Gastrocnemius medialis (tissue), 4 donors: Measurements from ENCODE around the gene BASP1. TPM values are rescaled to one million over a fixed set of nuclear protein-coding genes. Genes with fewer than 3 reads are reported as not detected.
"Not testable (repeated sequence)": the region's sequence is repeated elsewhere in the genome, so short reads cannot be mapped to it uniquely, and the experiment has no call there.

Source experiments
- ATAC-seq, 2 donors: fragments of 150-250 bp; one replicate each; pipeline ENCODE4 v1.9.1; 2016
- DNase-seq, 2 donors: peaks; one replicate each; pipeline ENCODE4 v3.0.0-alpha.2; 2019
- H3K27ac ChIP-seq, 4 donors: fragments of 200-600 bp; sonication (generic); 1 replicate in 1 of 4; 2 replicates in 3 of 4; pipeline ENCODE4 v1.5.1; 2016 to 2018; ENCODE audit warnings: mild to moderate bottlenecking in 2 of 4, moderate library complexity in 1 of 4
- H3K27me3 ChIP-seq, 3 donors: fragments of 200-600 bp; sonication (generic) in 2 of 3; 1 replicate in 1 of 3; 2 replicates in 2 of 3; pipeline versions ENCODE4 v1.5.1 to v1.6.0; 2016 to 2019; ENCODE audit warnings: mild to moderate bottlenecking in 1 of 3, moderate library complexity in 1 of 3
- H3K36me3 ChIP-seq, 2 donors: fragments of 200-600 bp; sonication (generic) in 1 of 2; one replicate each; pipeline ENCODE4 v1.5.1; 2017 to 2018
- H3K4me1 ChIP-seq, 2 donors: fragments of 200-600 bp; sonication (generic) in 1 of 2; one replicate each; pipeline ENCODE4 v1.5.1; 2016 to 2017; ENCODE audit warnings: mild to moderate bottlenecking in 2 of 2
- H3K4me3 ChIP-seq, 4 donors: fragments of 200-600 bp; sonication (generic) in 3 of 4; 1 replicate in 1 of 4; 2 replicates in 3 of 4; pipeline ENCODE4 v1.5.1; 2016 to 2019; ENCODE audit warnings: mild to moderate bottlenecking in 2 of 4
- H3K9me3 ChIP-seq, 3 donors: fragments of 200-600 bp; sonication (generic) in 2 of 3; 1 replicate in 1 of 3; 2 replicates in 2 of 3; pipeline ENCODE4 v1.5.1; 2016 to 2019
- POLR2A ChIP-seq, 2 donors: fragments of 450-650 bp; IDR thresholded peaks; one replicate each; pipeline ENCODE4 v1.6.1; 2017; ENCODE audit warnings: antibody characterized with exemption in 2 of 2, mild to moderate bottlenecking in 2 of 2, moderate library complexity in 2 of 2
- in situ Hi-C, 4 donors: fragments of 200-750 bp; cut with MboI; loops; one replicate each; pipeline versions ENCODE4 v1.15.0 to v1.8.0; 2017; ENCODE audit warnings: low sequenced_read_pairs in 4 of 4
- intact Hi-C: fragments of 100-400 bp; cut with DNase I; formaldehyde crosslinking; loops from one replicate; pipeline ENCODE4 v1.15.1; 2023; ENCODE audit warnings: low total_unique reads
- total RNA-seq, 4 donors: library from RNA; depleted of rRNA; stranded (reverse); fragments of >200 nt; gene quantifications; one replicate each; pipeline versions ENCODE4 v1.1.0 to v1.2.3, GENCODE V29; 2016
- TF ChIP-seq, protein P1 (sequence below), 5 experiments: fragments of 450-650 bp in 3 of 5; fragments of 200-600 bp in 2 of 5; sonication (generic) in 2 of 5; IDR thresholded peaks in 4 of 5; conservative IDR thresholded peaks in 1 of 5; 1 replicate in 4 of 5; 2 replicates in 1 of 5; pipeline ENCODE4 v1.5.1; 2016 to 2019; ENCODE audit warnings: antibody characterized with exemption in 5 of 5, mild to moderate bottlenecking in 3 of 5, moderate library complexity in 3 of 5

Gene BASP1
- total RNA-seq, 4 donors from 2014 or later: 0.82 to 4.0 (median 4.0) TPM; not detected in 1

DNA sequence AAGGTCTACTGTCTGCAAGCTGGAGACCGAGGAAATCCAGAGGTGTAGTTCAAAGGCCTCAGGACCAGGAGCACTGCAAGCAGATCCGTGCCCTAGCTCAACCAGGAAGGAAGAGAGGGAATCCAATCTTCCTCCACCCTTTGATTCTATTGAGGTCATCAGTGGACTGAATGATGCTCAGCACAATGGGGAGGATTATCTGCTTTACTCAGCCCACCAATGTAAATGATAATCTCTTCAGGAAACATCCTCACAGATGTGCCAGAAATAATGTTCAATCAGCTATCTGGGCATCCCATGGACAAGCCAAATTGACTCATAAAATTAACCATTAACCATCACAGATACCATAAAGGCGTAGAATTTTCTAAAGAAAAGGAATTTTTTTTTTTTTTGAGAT lies 92.0 kb downstream of the BASP1 start:
- H3K36me3 ChIP-seq: no peaks in the 10 kb centered on the region
- intact Hi-C loops (no loop called here), in situ Hi-C loops (no loop called here)
- no peaks in the 10 kb centered on the region for H3K4me1 ChIP-seq
- no peaks in the 10 kb centered on the region for H3K27me3 ChIP-seq
- no peak overlapping the region for H3K27ac ChIP-seq
- ATAC-seq (no peak), DNase-seq (no peak)
- no peak for TF ChIP-seq POLR2A (IDR thresholded peaks at IDR 0.05)
- TF ChIP-seq, protein P1, sequence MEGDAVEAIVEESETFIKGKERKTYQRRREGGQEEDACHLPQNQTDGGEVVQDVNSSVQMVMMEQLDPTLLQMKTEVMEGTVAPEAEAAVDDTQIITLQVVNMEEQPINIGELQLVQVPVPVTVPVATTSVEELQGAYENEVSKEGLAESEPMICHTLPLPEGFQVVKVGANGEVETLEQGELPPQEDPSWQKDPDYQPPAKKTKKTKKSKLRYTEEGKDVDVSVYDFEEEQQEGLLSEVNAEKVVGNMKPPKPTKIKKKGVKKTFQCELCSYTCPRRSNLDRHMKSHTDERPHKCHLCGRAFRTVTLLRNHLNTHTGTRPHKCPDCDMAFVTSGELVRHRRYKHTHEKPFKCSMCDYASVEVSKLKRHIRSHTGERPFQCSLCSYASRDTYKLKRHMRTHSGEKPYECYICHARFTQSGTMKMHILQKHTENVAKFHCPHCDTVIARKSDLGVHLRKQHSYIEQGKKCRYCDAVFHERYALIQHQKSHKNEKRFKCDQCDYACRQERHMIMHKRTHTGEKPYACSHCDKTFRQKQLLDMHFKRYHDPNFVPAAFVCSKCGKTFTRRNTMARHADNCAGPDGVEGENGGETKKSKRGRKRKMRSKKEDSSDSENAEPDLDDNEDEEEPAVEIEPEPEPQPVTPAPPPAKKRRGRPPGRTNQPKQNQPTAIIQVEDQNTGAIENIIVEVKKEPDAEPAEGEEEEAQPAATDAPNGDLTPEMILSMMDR (IDR thresholded peaks at IDR 0.05 in 4 of 5, conservative IDR thresholded peaks at IDR 0.05 in 1 of 5): no peak
- no peak overlapping the region for H3K4me3 ChIP-seq
- H3K9me3 ChIP-seq: no peaks in the 10 kb centered on the region

DNA sequence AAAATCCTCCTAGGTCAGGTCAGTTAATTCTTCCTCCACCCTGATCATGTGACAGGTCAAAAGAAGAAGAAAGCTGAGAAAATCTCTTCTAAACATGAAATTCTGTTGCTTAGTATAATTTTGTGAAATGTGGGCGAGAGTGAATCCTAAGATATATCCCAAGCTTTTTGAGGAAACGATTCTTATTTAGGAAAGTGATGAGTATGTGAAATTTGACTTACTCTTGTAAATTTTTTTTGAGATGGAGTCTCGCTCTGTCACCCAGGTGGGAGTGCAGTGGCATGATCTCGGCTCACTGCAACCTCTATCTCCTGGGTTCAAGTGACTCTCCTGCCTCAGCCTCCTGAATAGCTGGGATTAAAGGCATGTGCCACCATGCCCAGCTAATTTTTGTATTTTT lies 93.1 kb downstream of the BASP1 start:
- H3K9me3 ChIP-seq, DNase-seq, H3K27ac ChIP-seq, in situ Hi-C loops, H3K4me3 ChIP-seq, intact Hi-C loops, H3K36me3 ChIP-seq, H3K27me3 ChIP-seq, ATAC-seq, H3K4me1 ChIP-seq: not testable (repeated sequence)

DNA sequence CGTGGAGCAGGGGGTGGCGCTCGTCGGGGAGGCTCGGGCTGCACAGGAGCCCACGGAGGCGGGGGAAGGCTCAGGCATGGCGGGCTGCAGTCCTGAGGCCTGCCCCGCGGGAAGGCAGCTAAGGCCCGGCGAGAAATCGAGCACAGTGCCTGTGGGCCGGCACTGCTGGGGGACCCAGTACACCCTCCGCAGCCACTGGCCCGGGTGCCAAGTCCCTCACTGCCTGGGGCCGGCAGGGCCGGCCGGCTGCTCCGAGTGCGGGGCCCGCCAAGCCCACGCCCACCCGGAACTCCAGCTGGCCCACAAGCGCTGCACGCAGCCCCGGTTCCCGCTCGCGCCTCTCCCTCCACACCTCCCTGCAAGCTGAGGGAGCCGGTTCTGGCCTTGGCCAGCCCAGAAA lies 94.4 kb downstream of the BASP1 start:
- H3K4me3 ChIP-seq, H3K9me3 ChIP-seq, H3K4me1 ChIP-seq, in situ Hi-C loops, H3K27ac ChIP-seq, H3K27me3 ChIP-seq, H3K36me3 ChIP-seq, intact Hi-C loops, ATAC-seq, DNase-seq: not testable (repeated sequence)

DNA sequence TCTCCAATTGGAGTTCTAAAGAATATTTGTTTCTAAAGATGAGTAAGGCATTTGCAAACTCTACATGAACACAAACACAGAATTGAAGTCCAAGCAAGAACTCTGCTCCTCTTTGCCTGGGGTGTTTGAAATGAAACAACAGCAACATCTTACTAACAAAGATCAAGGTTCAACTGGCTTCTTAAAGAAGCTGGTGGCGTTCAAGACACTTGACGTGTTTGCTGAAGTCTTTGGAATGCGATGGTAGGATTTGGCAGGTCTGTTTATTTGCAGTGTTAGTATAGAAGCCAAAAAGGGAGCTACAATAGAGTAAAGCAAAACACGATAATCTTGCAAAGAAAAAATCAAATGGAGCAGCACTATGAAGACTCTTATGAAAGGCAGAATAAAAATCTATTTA lies 94.9 kb downstream of the BASP1 start:
- DNase-seq (no peak), ATAC-seq (no peak)
- Histone ChIP-seq H3K36me3 (no peaks in the 10 kb centered on the region), H3K4me3 (no peak overlapping the region), H3K4me1 (no peaks in the 10 kb centered on the region), H3K9me3 (no peaks in the 10 kb centered on the region), H3K27ac (no peak overlapping the region), H3K27me3 (no peaks in the 10 kb centered on the region)
- intact Hi-C loops: no loop called here
- TF ChIP-seq POLR2A (IDR thresholded peaks at IDR 0.05): no peak
- TF ChIP-seq, protein P1 (IDR thresholded peaks at IDR 0.05 in 4 of 5, conservative IDR thresholded peaks at IDR 0.05 in 1 of 5): no peak
- in situ Hi-C loops: no loop called here

DNA sequence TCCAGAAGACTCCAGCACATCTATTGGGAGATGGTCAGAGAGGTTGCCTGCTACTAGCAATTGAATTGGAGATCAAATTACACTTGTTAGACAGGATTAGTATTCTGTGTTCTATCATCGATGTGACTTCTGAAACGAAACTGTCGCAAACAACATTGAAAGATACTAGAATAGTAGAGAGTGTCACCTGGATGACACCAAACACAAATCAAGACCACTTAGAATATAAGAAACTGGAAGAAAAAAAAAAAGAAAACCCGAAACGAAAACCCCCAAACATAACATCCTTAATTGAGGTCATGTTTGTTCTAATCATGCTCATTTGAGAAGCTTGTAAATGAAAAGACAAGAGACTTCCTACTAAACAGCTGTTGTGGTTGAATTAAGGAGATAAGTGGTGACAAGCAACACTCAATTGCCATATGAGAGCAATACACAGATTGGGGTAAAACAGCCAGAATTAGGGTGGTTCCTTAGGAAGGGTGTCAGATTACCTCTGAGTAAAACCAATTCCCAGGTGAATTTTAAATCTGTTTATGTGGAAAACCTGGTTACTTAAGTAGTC lies 97.6 kb downstream of the BASP1 start:
- ATAC-seq (no peak), DNase-seq (no peak)
- Histone ChIP-seq H3K36me3 (no peaks in the 10 kb centered on the region), H3K27ac (no peak overlapping the region), H3K27me3 (no peaks in the 10 kb centered on the region), H3K4me3 (no peak overlapping the region), H3K4me1 (no peaks in the 10 kb centered on the region), H3K9me3 (no peaks in the 10 kb centered on the region)
- in situ Hi-C loops: no loop called here
- intact Hi-C loops: no loop called here
- TF ChIP-seq, protein P1 (IDR thresholded peaks at IDR 0.05 in 4 of 5, conservative IDR thresholded peaks at IDR 0.05 in 1 of 5): no peak
- TF ChIP-seq POLR2A (IDR thresholded peaks at IDR 0.05): no peak

DNA sequence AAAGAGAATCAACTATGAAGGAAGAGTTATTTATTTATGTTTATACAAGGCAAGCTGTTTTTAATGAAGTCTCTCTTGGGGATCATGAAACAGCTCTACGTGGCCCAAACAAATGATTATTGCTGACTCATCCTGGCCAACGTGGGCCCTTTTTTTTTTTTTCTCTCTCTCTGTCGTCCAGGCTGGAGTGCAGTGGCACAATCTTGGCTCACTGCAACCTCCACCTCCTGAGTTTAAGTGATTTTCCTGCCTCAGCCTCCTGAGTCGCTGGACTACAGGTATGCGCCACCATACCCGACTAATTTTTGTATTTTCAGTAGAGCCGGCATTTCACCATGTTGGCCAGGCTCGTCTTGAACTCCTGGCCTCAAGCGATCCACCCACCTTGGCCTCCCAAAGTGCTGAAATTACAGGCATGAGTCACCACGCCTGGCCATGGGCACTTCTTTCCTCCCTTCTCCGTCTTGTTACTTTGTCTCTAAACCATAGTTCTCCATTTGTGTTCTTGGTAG lies 98.3 kb downstream of the BASP1 start:
- in situ Hi-C loops: no loop called here
- no peak for ATAC-seq
- H3K27ac ChIP-seq: no peak overlapping the region
- no peaks in the 10 kb centered on the region for H3K27me3 ChIP-seq
- no peak overlapping the region for H3K4me3 ChIP-seq
- DNase-seq: no peak
- intact Hi-C loops: no loop called here
- H3K4me1 ChIP-seq: no peaks in the 10 kb centered on the region
- no peaks in the 10 kb centered on the region for H3K9me3 ChIP-seq
- TF ChIP-seq POLR2A (IDR thresholded peaks at IDR 0.05): no peak
- TF ChIP-seq, protein P1 (IDR thresholded peaks at IDR 0.05 in 4 of 5, conservative IDR thresholded peaks at IDR 0.05 in 1 of 5): no peak
- H3K36me3 ChIP-seq: no peaks in the 10 kb centered on the region
